ENCODE data around the gene RRN3.

GRCh38 chr16:15037745-15038144, 56.3 kb downstream of the RRN3 start:
- TF ChIP-seq EZH2 (IDR thresholded peaks at IDR 0.05; ENCODE audit: low read length) = no peak
- TF ChIP-seq, protein P1, sequence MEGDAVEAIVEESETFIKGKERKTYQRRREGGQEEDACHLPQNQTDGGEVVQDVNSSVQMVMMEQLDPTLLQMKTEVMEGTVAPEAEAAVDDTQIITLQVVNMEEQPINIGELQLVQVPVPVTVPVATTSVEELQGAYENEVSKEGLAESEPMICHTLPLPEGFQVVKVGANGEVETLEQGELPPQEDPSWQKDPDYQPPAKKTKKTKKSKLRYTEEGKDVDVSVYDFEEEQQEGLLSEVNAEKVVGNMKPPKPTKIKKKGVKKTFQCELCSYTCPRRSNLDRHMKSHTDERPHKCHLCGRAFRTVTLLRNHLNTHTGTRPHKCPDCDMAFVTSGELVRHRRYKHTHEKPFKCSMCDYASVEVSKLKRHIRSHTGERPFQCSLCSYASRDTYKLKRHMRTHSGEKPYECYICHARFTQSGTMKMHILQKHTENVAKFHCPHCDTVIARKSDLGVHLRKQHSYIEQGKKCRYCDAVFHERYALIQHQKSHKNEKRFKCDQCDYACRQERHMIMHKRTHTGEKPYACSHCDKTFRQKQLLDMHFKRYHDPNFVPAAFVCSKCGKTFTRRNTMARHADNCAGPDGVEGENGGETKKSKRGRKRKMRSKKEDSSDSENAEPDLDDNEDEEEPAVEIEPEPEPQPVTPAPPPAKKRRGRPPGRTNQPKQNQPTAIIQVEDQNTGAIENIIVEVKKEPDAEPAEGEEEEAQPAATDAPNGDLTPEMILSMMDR (optimal IDR thresholded peaks at IDR 0.05 in 1 of 3, IDR thresholded peaks at IDR 0.05 in 1 of 3, conservative IDR thresholded peaks at IDR 0.05 in 1 of 3; ENCODE audit: extremely low read depth in 1 of 3, insufficient read depth in 2 of 3, low read length in 3 of 3) = no peak

Data from keratinocyte (primary cell).